K562 (cell line): Measurements from ENCODE around the gene PRR11. TPM values are rescaled to one million over a fixed set of nuclear protein-coding genes. Genes with fewer than 3 reads are reported as not detected.
A peak's percentile ranks its signal among the peaks of the same experiment; 100 is the strongest.

Source experiments
- DDX20 ChIP-seq: fragments of 450-650 bp; IDR thresholded peaks from 2 replicates; pipeline ENCODE4 v1.6.1; 2016; ENCODE audit warnings: missing genetic modification characterization, low read depth, mild to moderate bottlenecking, missing compliant biosample characterization, moderate library complexity
- ELF2 ChIP-seq: fragments of 250-450 bp; sonication (Bioruptor Pico); IDR thresholded peaks from 2 replicates; pipeline ENCODE4 v1.5.0; 2021; ENCODE audit warnings: mild to moderate bottlenecking
- ETV1 ChIP-seq: fragments of 450-650 bp; conservative IDR thresholded peaks from 2 replicates; pipeline ENCODE4 v1.6.1; 2016; ENCODE audit warnings: missing genetic modification characterization, control low read depth, low read depth, missing compliant biosample characterization
- ETV5 ChIP-seq: sonication (generic); formaldehyde crosslinking; IDR thresholded peaks from 2 replicates; pipeline ENCODE4 v1.4.0; 2020; ENCODE audit warnings: low read depth, mild to moderate bottlenecking, missing genetic modification reagents
- GABPA ChIP-seq: fragments of 200-800 bp; sonication (Bioruptor generic); conservative IDR thresholded peaks from 2 replicates; pipeline ENCODE4 v1.6.1; 2016; ENCODE audit warnings: low read depth, missing genetic modification characterization, missing compliant biosample characterization
- JUN ChIP-seq, 2 experiments: sonication (generic) in 1 of 2; formaldehyde crosslinking in 1 of 2; IDR thresholded peaks; 2 replicates each; pipeline versions ENCODE4 v1.6.1 to v1.8.0; 2012 to 2022; ENCODE audit warnings: borderline replicate concordance in 2 of 2, mild to moderate bottlenecking in 2 of 2, improper control_type of control experiment in 1 of 2, low read depth in 1 of 2, low read length in 1 of 2, missing genetic modification reagents in 1 of 2
- MCM7 ChIP-seq, 2 experiments: fragments of 450-650 bp; IDR thresholded peaks; 2 replicates each; pipeline ENCODE4 v1.6.1; 2016 to 2018
- OTX1 ChIP-seq: fragments of 450-650 bp; formaldehyde crosslinking; IDR thresholded peaks from 2 replicates; pipeline ENCODE4 v1.4.0; 2022; ENCODE audit warnings: mild to moderate bottlenecking
- RBM25 ChIP-seq: fragments of 200-400 bp; formaldehyde crosslinking; IDR thresholded peaks from 2 replicates; pipeline ENCODE4 v1.6.1; 2018; ENCODE audit warnings: low read length, low read depth, moderate library complexity; ENCODE audit not compliant: severe bottlenecking
- SIN3B ChIP-seq: fragments of 450-650 bp; IDR thresholded peaks from 2 replicates; pipeline ENCODE4 v1.6.1; 2017; ENCODE audit warnings: low read depth, mild to moderate bottlenecking, moderate library complexity
- SMC3 ChIP-seq: conservative IDR thresholded peaks from 2 replicates; pipeline ENCODE4 v1.6.1; 2011; ENCODE audit warnings: low read depth, low read length, improper control_type of control experiment; ENCODE audit not compliant: insufficient read depth
- TCF7L2 ChIP-seq: fragments of 150-350 bp; IDR thresholded peaks from 2 replicates; pipeline ENCODE4 v1.6.1; 2016; ENCODE audit warnings: low read depth, mild to moderate bottlenecking, low read length, moderate library complexity
- TEAD1 ChIP-seq, 2 experiments: fragments of 450-650 bp in 1 of 2; sonication (generic) in 1 of 2; formaldehyde crosslinking; IDR thresholded peaks; 2 replicates each; pipeline versions ENCODE4 v1.4.0 to v1.8.0; 2020 to 2022; ENCODE audit warnings: mild to moderate bottlenecking in 2 of 2, missing genetic modification reagents in 1 of 2
- ZNF445 ChIP-seq: fragments of 250-450 bp; sonication (Bioruptor Pico); IDR thresholded peaks from 2 replicates; pipeline ENCODE4 v1.4.0; 2020; ENCODE audit warnings: low read depth, mild to moderate bottlenecking, moderate library complexity
- ZNF717 ChIP-seq: fragments of 250-450 bp; sonication (Bioruptor Pico); IDR thresholded peaks from 2 replicates; pipeline ENCODE4 v1.5.0; 2021
- ZZZ3 ChIP-seq: fragments of 450-650 bp; IDR thresholded peaks from 2 replicates; pipeline ENCODE4 v1.6.1; 2016; ENCODE audit warnings: antibody characterized with exemption, mild to moderate bottlenecking, moderate library complexity
- polyA plus RNA-seq, 8 experiments: library from polyadenylated mRNA; depleted of rRNA in 4 of 8; stranded (reverse) in 5 of 8; unstranded in 3 of 8; fragments of >200 nt; fragmentation: Nextera tagmentation in 2 of 8; fragmentation: Illumina TruSeq in 1 of 8; extraction: Ambion mirVana in 2 of 8; extraction: Trizol in 1 of 8; gene quantifications; 2 replicates each; pipeline versions ENCODE4 v1.2.1 to v1.2.3, GENCODE V29; 2011 to 2014; ENCODE audit warnings: inconsistent platforms in 1 of 8, missing spikeins in 1 of 8
- total RNA-seq, 7 experiments: library from RNA; depleted of rRNA in 6 of 7; stranded (reverse); fragments of >200 nt in 6 of 7; fragmentation: Illumina TruSeq in 2 of 7; extraction: Trizol in 2 of 7; gene quantifications; 2 replicates each; pipeline versions ENCODE4 v1.2.1 to v1.2.3, GENCODE V29; 2011 to 2021; ENCODE audit warnings: low replicate concordance in 1 of 7
- TF ChIP-seq, protein P1 (sequence below): fragments of 250-450 bp; sonication (Bioruptor Pico); IDR thresholded peaks from 2 replicates; pipeline ENCODE4 v1.5.0; 2021
- TF ChIP-seq, protein P2 (sequence below): fragments of 450-650 bp; IDR thresholded peaks from 2 replicates; pipeline ENCODE4 v1.7.1; 2018; ENCODE audit warnings: mild to moderate bottlenecking, low read depth; ENCODE audit not compliant: partially characterized antibody
- TF ChIP-seq, protein P3 (sequence below): sonication (generic); formaldehyde crosslinking; IDR thresholded peaks from 2 replicates; pipeline ENCODE4 v1.8.0; 2022; ENCODE audit warnings: missing genetic modification reagents, mild to moderate bottlenecking, borderline replicate concordance
- TF ChIP-seq, protein P4 (sequence below): sonication (generic); formaldehyde crosslinking; IDR thresholded peaks from 2 replicates; pipeline ENCODE4 v1.8.0; 2022; ENCODE audit warnings: mild to moderate bottlenecking, missing genetic modification reagents

Gene PRR11
- total and polyA plus RNA-seq, 9 of the 15 experiments (the other 6 are each of a cell fraction or from before 2014, with no cell fraction given), result 13.3 to 75.2 (median 46.4) TPM

DNA sequence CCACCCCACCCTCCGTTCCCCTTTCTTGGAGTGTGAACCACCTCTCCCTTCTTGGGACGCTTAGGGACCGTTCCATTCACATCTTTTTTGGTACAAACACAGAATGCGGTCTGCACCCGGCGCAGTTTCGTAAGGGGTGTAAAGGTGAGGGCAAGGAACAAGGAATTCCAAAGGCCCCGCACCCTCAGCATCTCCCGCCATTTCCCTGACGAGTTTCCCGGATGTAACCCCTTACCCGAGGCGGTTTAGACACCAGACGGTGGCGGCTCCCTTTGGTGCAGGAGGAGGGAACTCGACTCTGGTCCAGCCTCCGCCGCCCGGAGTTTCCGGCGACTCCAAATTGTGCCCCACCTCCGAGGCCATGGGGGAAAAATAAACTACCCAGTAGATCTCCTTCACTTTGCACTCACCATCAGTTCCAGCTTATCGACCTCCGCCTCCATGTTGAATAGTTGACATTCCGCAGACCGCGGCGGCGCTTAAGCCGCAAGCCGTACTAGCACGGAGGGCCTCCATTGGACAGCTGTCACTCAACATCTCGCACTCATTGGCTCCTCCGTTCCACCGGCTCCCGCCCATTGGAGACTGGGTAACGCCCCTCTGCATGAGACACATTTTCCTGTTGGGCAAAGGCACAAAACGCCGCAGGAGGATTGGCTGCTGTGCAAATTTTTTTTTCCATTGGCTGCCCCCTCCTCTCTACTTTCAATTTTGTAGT lies 666 bp upstream of the PRR11 start, which contains the start of gene SKA2 (continued):
- TF ChIP-seq GABPA (tag) (peak; percentile 70), OTX1 (no peak), ETV5 (CRISPR knock-in tag) (peak; percentile 43; the same call in 1 of the 2 replicates), ZZZ3 (peak; percentile 89), RBM25 (peak; percentile 99), ZNF445 (CRISPR knock-in tag) (no peak), SMC3 (no peak), TCF7L2 (no peak), ETV1 (tag) (no peak; the same call in 1 of the 2 replicates), SIN3B (peak; percentile 72), ELF2 (0 out of 2 replicates have a peak, but pooled peaks have one; percentile 23), DDX20 (tag) (no peak), TEAD1 (CRISPR knock-in tag; IDR thresholded peaks at IDR 0.05) (peak; percentile 97 to 100), MCM7 (IDR thresholded peaks at IDR 0.05) (no peak), JUN (IDR thresholded peaks at IDR 0.05; ENCODE audit: borderline replicate concordance, low read depth, low read length) (peak; percentile 20; the same call in 1 of the 2 replicates), JUN (CRISPR knock-in tag; IDR thresholded peaks at IDR 0.05; ENCODE audit: borderline replicate concordance) (no peak), ZNF717 (CRISPR knock-in tag) (no peak)
- TF ChIP-seq, protein P1, sequence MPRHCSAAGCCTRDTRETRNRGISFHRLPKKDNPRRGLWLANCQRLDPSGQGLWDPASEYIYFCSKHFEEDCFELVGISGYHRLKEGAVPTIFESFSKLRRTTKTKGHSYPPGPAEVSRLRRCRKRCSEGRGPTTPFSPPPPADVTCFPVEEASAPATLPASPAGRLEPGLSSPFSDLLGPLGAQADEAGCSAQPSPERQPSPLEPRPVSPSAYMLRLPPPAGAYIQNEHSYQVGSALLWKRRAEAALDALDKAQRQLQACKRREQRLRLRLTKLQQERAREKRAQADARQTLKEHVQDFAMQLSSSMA (CRISPR knock-in tag), result no peak
- TF ChIP-seq, protein P2, sequence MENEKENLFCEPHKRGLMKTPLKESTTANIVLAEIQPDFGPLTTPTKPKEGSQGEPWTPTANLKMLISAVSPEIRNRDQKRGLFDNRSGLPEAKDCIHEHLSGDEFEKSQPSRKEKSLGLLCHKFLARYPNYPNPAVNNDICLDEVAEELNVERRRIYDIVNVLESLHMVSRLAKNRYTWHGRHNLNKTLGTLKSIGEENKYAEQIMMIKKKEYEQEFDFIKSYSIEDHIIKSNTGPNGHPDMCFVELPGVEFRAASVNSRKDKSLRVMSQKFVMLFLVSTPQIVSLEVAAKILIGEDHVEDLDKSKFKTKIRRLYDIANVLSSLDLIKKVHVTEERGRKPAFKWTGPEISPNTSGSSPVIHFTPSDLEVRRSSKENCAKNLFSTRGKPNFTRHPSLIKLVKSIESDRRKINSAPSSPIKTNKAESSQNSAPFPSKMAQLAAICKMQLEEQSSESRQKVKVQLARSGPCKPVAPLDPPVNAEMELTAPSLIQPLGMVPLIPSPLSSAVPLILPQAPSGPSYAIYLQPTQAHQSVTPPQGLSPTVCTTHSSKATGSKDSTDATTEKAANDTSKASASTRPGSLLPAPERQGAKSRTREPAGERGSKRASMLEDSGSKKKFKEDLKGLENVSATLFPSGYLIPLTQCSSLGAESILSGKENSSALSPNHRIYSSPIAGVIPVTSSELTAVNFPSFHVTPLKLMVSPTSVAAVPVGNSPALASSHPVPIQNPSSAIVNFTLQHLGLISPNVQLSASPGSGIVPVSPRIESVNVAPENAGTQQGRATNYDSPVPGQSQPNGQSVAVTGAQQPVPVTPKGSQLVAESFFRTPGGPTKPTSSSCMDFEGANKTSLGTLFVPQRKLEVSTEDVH, result peak; percentile 95
- TF ChIP-seq, protein P3, sequence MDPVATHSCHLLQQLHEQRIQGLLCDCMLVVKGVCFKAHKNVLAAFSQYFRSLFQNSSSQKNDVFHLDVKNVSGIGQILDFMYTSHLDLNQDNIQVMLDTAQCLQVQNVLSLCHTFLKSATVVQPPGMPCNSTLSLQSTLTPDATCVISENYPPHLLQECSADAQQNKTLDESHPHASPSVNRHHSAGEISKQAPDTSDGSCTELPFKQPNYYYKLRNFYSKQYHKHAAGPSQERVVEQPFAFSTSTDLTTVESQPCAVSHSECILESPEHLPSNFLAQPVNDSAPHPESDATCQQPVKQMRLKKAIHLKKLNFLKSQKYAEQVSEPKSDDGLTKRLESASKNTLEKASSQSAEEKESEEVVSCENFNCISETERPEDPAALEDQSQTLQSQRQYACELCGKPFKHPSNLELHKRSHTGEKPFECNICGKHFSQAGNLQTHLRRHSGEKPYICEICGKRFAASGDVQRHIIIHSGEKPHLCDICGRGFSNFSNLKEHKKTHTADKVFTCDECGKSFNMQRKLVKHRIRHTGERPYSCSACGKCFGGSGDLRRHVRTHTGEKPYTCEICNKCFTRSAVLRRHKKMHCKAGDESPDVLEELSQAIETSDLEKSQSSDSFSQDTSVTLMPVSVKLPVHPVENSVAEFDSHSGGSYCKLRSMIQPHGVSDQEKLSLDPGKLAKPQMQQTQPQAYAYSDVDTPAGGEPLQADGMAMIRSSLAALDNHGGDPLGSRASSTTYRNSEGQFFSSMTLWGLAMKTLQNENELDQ (CRISPR knock-in tag), result no peak
- TF ChIP-seq, protein P4, sequence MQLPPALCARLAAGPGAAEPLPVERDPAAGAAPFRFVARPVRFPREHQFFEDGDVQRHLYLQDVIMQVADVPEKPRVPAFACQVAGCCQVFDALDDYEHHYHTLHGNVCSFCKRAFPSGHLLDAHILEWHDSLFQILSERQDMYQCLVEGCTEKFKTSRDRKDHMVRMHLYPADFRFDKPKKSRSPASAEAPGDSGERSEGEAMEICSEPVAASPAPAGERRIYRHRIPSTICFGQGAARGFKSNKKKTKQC (CRISPR knock-in tag), result 0 out of 2 replicates have a peak, but pooled peaks have one; percentile 60
